Breast epithelium (tissue), 4 donors: ENCODE results near the gene FSD2. TPM values are rescaled to one million over a fixed set of nuclear protein-coding genes. Genes with fewer than 3 reads are reported as not detected.
"Not testable (repeated sequence)": the region's sequence is repeated elsewhere in the genome, so short reads cannot be mapped to it uniquely, and the experiment has no call there.

Source experiments
- DNase-seq, 2 donors: peaks; one replicate each; pipeline ENCODE4 v3.0.0-alpha.2; 2019; ENCODE audit warnings: low spot score in 2 of 2
- H3K27ac ChIP-seq, 2 donors: fragments of 200-600 bp; sonication (generic) in 1 of 2; one replicate each; pipeline ENCODE4 v1.5.1; 2016 to 2019; ENCODE audit warnings: mild to moderate bottlenecking in 1 of 2
- H3K27me3 ChIP-seq, 2 donors: fragments of 200-600 bp; sonication (generic) in 1 of 2; one replicate each; pipeline versions ENCODE4 v1.5.1 to v1.6.0; 2017 to 2019; ENCODE audit warnings: control low read depth in 1 of 2, mild to moderate bottlenecking in 1 of 2
- H3K36me3 ChIP-seq: fragments of 200-600 bp; one replicate; pipeline ENCODE4 v1.5.1; 2019
- H3K4me1 ChIP-seq, 2 donors: fragments of 200-600 bp; sonication (generic); one replicate each; pipeline ENCODE4 v1.5.1; 2016 to 2019; ENCODE audit warnings: control low read depth in 1 of 2
- H3K4me3 ChIP-seq, 3 donors: fragments of 200-600 bp; sonication (generic); 1 replicate in 2 of 3; 2 replicates in 1 of 3; pipeline ENCODE4 v1.5.1; 2016 to 2019; ENCODE audit warnings: mild to moderate bottlenecking in 3 of 3, moderate library complexity in 2 of 3
- H3K9me3 ChIP-seq, 2 donors: fragments of 200-600 bp; sonication (generic) in 1 of 2; one replicate each; pipeline ENCODE4 v1.5.1; 2016 to 2019; ENCODE audit warnings: control low read depth in 1 of 2
- CTCF ChIP-seq, 3 donors: fragments of 450-650 bp; IDR thresholded peaks; one replicate each; pipeline ENCODE4 v1.5.1; 2016 to 2017; ENCODE audit warnings: antibody characterized with exemption in 3 of 3, mild to moderate bottlenecking in 3 of 3, moderate library complexity in 3 of 3
- POLR2A ChIP-seq: fragments of 450-650 bp; IDR thresholded peaks from one replicate; pipeline ENCODE4 v1.6.1; 2016; ENCODE audit warnings: antibody characterized with exemption, mild to moderate bottlenecking, moderate library complexity
- POLR2AphosphoS5 ChIP-seq, 3 donors: sonication (generic); formaldehyde crosslinking; IDR thresholded peaks; one replicate each; pipeline ENCODE4 v1.6.1; 2017; ENCODE audit warnings: antibody characterized with exemption in 3 of 3
- intact Hi-C: fragments of 100-400 bp; cut with DNase I; formaldehyde crosslinking; loops from one replicate; pipeline ENCODE4 v1.15.1; 2023; ENCODE audit warnings: low total_unique reads
- total RNA-seq, 3 donors: library from RNA; depleted of rRNA; stranded (reverse); fragments of >200 nt; gene quantifications; one replicate each; pipeline ENCODE4 v1.1.0, GENCODE V29; 2016

FSD2 gene
- total RNA-seq, 3 donors from 2014 or later, result under 0.01 to 1.6 TPM; not detected in 1

- intact Hi-C loops, result no loop called here
These were observed 26.2 kb upstream of the FSD2 start for GRCh38 chr15:82831894-82832600.

GRCh38 chr15:82830427-82831173 lies 24.7 kb upstream of the FSD2 start:
- Histone ChIP-seq H3K4me1 (no peaks in the 10 kb centered on the region), H3K27me3 (no peaks in the 10 kb centered on the region), H3K27ac (no peak overlapping the region), H3K9me3 (no peaks in the 10 kb centered on the region), H3K4me3 (no peak overlapping the region), H3K36me3 (peaks cover 5% of the 10 kb centered on the region)
- TF ChIP-seq POLR2A, result no peak
- TF ChIP-seq POLR2AphosphoS5 (IDR thresholded peaks at IDR 0.05), result no peak
- no peak for TF ChIP-seq CTCF (IDR thresholded peaks at IDR 0.05)
- DNase-seq, result no peak
- intact Hi-C loops, result no loop called here

More at GRCh38 chr15:82831894-82832600, 26.2 kb upstream of the FSD2 start:
- no peaks in the 10 kb centered on the region for H3K4me1 ChIP-seq
- TF ChIP-seq POLR2AphosphoS5 (IDR thresholded peaks at IDR 0.05) (no peak), CTCF (IDR thresholded peaks at IDR 0.05) (no peak), POLR2A (no peak)
- no peak overlapping the region for H3K4me3 ChIP-seq
- peaks cover 5% of the 10 kb centered on the region for H3K36me3 ChIP-seq
- no peak for DNase-seq
- H3K27me3 ChIP-seq, result no peaks in the 10 kb centered on the region
- no peaks in the 10 kb centered on the region for H3K9me3 ChIP-seq
- H3K27ac ChIP-seq, result no peak overlapping the region

GRCh38 chr15:82829234-82829633 lies 23.4 kb upstream of the FSD2 start:
- Histone ChIP-seq H3K4me3 (no peak overlapping the region), H3K27me3 (no peaks in the 10 kb centered on the region), H3K36me3 (no peaks in the 10 kb centered on the region), H3K4me1 (no peaks in the 10 kb centered on the region), H3K27ac (no peak overlapping the region), H3K9me3 (no peaks in the 10 kb centered on the region)
- DNase-seq, result no peak
- intact Hi-C loops, result no loop called here
- TF ChIP-seq POLR2AphosphoS5 (IDR thresholded peaks at IDR 0.05) (no peak), CTCF (IDR thresholded peaks at IDR 0.05) (no peak), POLR2A (no peak)

GRCh38 chr15:82828075-82828474 lies 22.2 kb upstream of the FSD2 start:
- TF ChIP-seq POLR2AphosphoS5 (IDR thresholded peaks at IDR 0.05) (no peak), CTCF (IDR thresholded peaks at IDR 0.05) (no peak), POLR2A (no peak)
- Histone ChIP-seq H3K4me3 (no peak overlapping the region), H3K36me3 (no peaks in the 10 kb centered on the region), H3K27me3 (no peaks in the 10 kb centered on the region), H3K4me1 (no peaks in the 10 kb centered on the region), H3K9me3 (no peaks in the 10 kb centered on the region), H3K27ac (no peak overlapping the region)
- no peak for DNase-seq
- intact Hi-C loops, result no loop called here

GRCh38 chr15:82823049-82823448 lies 17.2 kb upstream of the FSD2 start:
- no peaks in the 10 kb centered on the region for H3K4me1 ChIP-seq
- H3K27me3 ChIP-seq, result no peaks in the 10 kb centered on the region
- no peak for DNase-seq
- TF ChIP-seq POLR2A, result no peak
- no peak for TF ChIP-seq POLR2AphosphoS5 (IDR thresholded peaks at IDR 0.05)
- TF ChIP-seq CTCF (IDR thresholded peaks at IDR 0.05), result no peak
- intact Hi-C loops, result no loop called here
- no peak overlapping the region for H3K27ac ChIP-seq
- no peaks in the 10 kb centered on the region for H3K9me3 ChIP-seq
- H3K36me3 ChIP-seq, result no peaks in the 10 kb centered on the region
- H3K4me3 ChIP-seq, result no peak overlapping the region

- H3K27ac ChIP-seq, intact Hi-C loops, DNase-seq, H3K9me3 ChIP-seq, H3K4me1 ChIP-seq, H3K36me3 ChIP-seq, H3K4me3 ChIP-seq, H3K27me3 ChIP-seq: not testable (repeated sequence)
These were observed 16.0 kb upstream of the FSD2 start for GRCh38 chr15:82821851-82822250.

GRCh38 chr15:82821396-82821795 lies 15.5 kb upstream of the FSD2 start:
- H3K27ac ChIP-seq, intact Hi-C loops, H3K36me3 ChIP-seq, H3K27me3 ChIP-seq, DNase-seq, H3K4me3 ChIP-seq, H3K9me3 ChIP-seq, H3K4me1 ChIP-seq: not testable (repeated sequence)
